Measurements from ENCODE around the gene ACLY. TPM values are rescaled to one million over a fixed set of nuclear protein-coding genes. Genes with fewer than 3 reads are reported as not detected.

Gene ACLY
- total RNA-seq, 1 donor from 2014 or later: 64.4 TPM

GRCh38 chr17:41943492-41943891, 24.7 kb upstream of the ACLY start:
- TF ChIP-seq CTCF (IDR thresholded peaks at IDR 0.05): no peak
- no peaks in the 10 kb centered on the region for H3K4me1 ChIP-seq
- H3K27ac ChIP-seq: no peak overlapping the region
- no peaks in the 10 kb centered on the region for H3K27me3 ChIP-seq
- H3K9me3 ChIP-seq: no peaks in the 10 kb centered on the region
- H3K4me3 ChIP-seq: no peak overlapping the region
- H3K36me3 ChIP-seq: no peaks in the 10 kb centered on the region
- DNase-seq (ENCODE audit: low spot score in 2 of 2): no peak
- intact Hi-C loops (cut with DNase I): no loop called here

DNA sequence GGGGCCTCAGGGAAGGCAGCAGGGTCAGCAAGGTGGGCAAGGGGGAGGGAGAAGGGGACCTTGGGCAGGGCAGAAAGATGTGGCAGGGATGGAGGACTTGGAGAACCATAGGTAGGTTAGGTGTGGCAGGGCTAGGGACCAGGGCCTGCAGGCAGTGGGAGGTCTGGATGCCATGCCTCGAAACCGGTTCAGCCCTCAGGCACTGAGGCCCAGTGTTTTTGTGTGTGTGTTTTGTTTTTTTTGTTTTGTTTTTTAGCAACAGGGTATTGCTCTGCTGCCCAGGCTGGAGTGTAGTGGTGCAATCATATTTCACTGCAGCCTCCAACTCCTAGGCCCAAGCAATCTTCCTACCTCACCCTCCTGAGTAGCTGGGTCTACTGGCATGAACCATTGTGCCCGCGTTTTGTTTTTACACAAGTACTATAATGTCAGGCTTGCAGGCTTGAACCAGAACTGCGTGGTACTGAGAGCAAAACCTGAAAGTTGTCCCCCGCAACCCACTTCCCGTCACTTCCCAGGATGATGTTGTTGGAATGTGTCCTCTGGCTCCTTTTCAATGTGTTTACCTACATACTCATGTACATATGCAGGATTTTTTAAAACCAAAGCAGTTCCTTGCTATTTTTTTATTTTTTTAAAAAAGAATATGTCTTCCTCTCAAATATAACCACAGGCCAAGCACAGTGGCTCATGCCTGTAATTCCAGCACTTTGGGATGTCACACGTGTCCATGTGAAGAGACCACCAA, 24.0 kb upstream of the ACLY start:
- H3K4me1 ChIP-seq: no peaks in the 10 kb centered on the region
- no peak overlapping the region for H3K27ac ChIP-seq
- DNase-seq (ENCODE audit: low spot score in 2 of 2): no peak
- no peaks in the 10 kb centered on the region for H3K27me3 ChIP-seq
- intact Hi-C loops (cut with DNase I): no loop called here
- H3K4me3 ChIP-seq: no peak overlapping the region
- H3K9me3 ChIP-seq: no peaks in the 10 kb centered on the region
- no peak for TF ChIP-seq CTCF (IDR thresholded peaks at IDR 0.05)
- H3K36me3 ChIP-seq: no peaks in the 10 kb centered on the region

DNA sequence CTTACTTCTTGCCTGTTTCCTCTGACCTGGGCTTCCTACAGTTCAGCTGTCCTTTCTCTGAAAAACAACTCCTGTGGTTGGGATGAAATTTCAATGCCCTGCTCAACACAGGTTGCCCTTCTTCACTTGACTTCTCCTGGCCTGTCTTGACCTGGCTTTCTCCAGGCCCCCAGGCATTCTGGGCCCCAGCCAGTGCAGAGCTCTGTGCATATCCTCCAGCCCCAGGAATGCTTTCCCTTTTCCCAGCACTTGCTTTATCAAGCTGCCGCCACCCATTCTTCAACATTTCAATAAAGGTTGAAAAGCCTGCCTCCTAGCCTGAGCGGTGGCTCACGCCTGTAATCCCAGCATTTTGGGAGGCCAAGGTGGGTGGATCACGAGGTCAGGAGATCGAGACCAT, 22.4 kb upstream of the ACLY start:
- Histone ChIP-seq H3K4me1 (no peaks in the 10 kb centered on the region), H3K4me3 (no peak overlapping the region), H3K9me3 (no peaks in the 10 kb centered on the region), H3K27ac (no peak overlapping the region), H3K36me3 (no peaks in the 10 kb centered on the region), H3K27me3 (no peaks in the 10 kb centered on the region)
- TF ChIP-seq CTCF (IDR thresholded peaks at IDR 0.05): no peak
- no peak for DNase-seq (ENCODE audit: low spot score in 2 of 2)
- intact Hi-C loops (cut with DNase I): no loop called here

- Histone ChIP-seq H3K9me3 (no peaks in the 10 kb centered on the region), H3K27me3 (no peaks in the 10 kb centered on the region), H3K36me3 (no peaks in the 10 kb centered on the region), H3K4me1 (no peaks in the 10 kb centered on the region), H3K27ac (no peak overlapping the region), H3K4me3 (no peak overlapping the region)
- TF ChIP-seq CTCF (IDR thresholded peaks at IDR 0.05): no peak
- intact Hi-C loops (cut with DNase I): no loop called here
- DNase-seq (ENCODE audit: low spot score in 2 of 2): no peak
Observed at GRCh38 chr17:41939693-41940090, 20.9 kb upstream of the ACLY start.

DNA sequence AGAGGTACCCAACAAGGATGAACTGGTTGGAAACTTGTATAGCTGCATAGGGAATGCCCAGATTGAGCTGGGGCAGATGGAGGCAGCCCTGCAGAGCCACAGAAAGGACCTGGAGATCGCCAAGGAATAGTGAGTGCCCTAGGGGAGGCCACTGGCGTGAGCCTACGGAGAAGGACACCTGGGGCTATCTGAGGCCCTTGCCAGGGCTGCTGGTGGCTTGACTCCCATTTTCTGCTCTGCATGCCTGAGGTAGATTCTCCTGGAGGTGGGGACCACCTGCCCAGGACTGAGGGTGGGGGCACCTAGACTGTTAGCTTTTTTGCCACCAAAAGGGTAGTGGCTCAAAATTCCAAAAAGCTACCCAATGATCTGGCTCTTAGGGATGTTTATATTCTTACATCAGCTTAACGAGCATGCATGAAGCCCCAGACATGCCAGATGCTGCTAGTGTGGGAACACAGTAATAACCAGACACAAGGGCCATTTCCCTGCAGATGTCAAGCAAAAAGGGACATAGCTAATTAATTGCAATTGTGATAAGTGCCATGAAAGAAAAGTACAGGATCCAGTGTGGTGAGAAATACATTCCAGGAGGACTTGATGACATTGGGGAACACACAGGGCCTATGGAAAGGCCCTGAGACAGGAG, 20.4 kb upstream of the ACLY start:
- intact Hi-C loops (cut with DNase I): no loop called here
- Histone ChIP-seq H3K36me3 (no peaks in the 10 kb centered on the region), H3K4me3 (no peak overlapping the region), H3K27ac (no peak overlapping the region), H3K4me1 (no peaks in the 10 kb centered on the region), H3K9me3 (no peaks in the 10 kb centered on the region), H3K27me3 (no peaks in the 10 kb centered on the region)
- TF ChIP-seq CTCF (IDR thresholded peaks at IDR 0.05): no peak
- no peak for DNase-seq (ENCODE audit: low spot score in 2 of 2)
